Head of caudate nucleus (tissue), 42 donors: ENCODE results near the gene KLHDC9.
A peak's percentile ranks its signal among the peaks of the same experiment; 100 is the strongest.

Source experiments
- DNase-seq, 42 donors: peaks; one replicate each; pipeline versions ENCODE4 v3.0.0 to v3.0.0-alpha.2; 2020 to 2021; ENCODE audit warnings: mixed read lengths in 7 of 42
- intact Hi-C: fragments of 100-400 bp; cut with DNase I; formaldehyde crosslinking; loops from one replicate; pipeline ENCODE4 v1.15.0; 2022

KLHDC9 gene

DNA sequence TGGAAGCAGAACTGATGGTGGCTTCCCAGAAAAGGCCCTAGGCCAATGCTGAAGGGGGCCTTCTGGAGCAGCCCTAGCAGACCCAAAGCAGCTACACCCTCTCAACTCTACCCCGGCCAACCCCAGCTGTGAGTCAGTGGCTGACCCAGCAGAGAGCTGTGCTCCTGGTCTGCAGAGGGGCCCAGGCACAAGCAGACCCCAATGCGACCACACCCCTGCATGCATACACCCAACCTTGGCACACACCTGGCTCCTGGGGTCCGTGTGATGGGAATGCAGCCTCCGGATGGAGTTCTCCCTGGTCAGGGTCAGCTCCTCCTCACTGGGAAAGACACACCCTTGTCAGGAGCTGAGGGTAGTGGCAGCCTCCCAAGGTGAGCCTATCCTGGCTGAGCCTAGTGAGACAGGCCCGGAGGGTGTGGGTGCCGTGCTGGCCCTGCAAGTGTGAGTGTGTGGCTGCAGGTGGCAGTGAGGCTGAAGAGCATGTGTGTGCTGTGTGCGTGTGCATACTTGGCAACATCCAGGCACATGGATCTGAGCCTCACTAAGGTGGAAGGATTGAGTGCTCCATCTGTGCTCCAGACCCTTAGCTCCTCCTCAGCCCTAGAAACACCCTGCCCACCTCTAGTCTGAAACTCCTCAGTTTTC is 24.6 kb upstream of the KLHDC9 start:
- intact Hi-C loops: no loop called here
- DNase-seq: no peak

DNA sequence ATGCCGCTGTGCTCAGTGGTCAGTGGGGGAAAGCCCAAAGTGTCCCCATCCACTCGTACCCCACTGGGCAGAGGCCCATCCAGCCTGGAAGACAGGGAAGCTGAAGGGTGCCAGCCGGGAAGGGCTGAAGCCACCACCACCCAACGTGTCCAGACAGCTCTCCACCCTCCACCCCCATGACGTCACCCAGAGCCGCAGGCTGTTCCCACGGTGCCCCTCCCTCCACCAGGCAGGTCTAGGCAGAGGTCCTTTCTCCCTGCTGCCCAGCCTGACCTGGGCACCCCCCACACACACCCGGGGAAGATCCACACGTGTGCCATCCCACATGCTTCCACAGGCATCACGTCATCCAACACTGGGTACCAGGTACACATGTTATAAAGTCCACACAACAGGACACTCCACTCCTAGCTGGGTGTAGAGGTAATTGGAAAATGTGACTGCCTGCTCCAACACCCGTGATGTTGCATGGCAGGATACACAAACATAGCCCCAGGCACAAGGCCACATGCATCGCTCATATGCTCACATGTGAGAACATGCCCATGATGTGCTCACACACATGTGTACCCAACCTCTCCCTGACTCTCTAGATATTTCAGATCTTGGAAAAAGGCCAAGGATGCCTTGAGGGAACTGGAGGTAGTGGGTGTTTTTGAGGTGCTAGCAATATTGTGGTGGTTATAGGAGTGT is 23.3 kb upstream of the KLHDC9 start:
- no peak for DNase-seq
- intact Hi-C loops: no loop called here

DNA sequence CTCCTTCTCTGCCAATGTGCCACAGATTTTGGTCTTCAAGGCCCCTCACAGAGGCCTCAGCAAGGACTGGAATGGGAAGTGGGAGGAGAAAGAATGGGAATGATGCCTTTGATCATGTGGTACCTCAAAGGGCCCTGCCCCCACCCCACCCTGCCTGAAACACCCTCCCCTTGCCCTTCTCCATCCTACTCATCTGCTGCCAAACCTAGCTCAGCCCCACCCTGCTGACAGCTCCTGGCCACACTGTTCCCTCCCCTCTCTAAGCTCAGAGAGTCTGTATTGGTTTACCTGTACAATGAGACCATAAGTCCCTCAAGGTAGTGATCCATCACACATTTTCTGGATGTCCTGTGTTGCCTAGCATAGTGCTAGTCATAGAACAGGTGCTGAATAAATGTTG is 21.8 kb upstream of the KLHDC9 start:
- intact Hi-C loops: no loop called here
- DNase-seq: no peak

DNA sequence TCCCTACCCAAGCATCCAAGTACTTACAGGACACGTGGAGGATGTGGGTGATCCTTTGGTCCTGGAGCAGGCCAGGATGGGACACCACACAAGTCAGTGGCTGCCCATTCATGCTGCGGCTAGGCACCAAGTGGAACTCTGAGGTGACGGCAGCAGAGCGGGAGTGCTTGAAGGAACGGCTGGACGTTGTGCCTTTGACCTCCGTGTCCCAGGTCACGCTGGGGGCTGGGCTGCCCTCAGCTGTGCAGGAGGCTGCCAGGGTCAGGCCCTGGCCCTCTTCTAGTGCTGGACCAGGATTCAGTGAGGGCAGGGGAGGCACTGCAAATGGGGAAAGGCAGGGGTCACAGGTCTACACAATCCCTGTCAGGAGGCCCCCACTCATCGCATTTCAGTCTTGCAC is 20.7 kb upstream of the KLHDC9 start:
- DNase-seq: no peak
- intact Hi-C loops: no loop called here

DNA sequence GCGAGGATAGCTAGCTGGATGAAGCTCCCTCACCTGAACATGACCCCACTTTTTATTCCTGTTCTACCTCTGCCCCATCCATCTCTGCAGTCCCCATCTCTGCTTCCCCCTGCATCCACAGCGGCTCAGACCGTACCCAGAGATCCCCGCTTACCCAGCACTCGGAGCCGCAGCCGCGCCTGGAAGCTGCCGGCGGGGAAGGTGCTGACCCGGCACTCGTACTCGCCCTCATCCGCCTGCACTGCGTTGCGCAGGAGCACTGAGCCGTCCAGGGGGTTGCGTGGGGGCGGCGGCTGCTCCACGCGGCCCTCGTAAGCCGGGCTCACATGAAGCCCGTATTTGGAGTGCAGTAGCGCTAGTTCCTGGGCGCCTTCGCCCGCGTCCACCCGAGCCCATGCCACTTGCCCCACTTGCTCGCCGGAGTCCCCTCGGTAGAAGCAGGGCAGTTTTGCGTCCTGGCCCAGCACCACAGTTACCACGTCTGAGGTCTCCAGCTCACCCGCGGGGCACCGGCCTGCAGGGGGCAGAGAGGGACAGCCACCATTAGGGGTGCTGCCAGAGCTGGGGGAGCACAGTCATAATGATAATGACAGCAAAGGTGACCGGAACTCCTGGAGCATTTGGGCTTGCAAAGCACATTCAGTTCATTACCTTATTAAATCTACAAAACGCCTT is 18.6 kb upstream of the KLHDC9 start:
- no peak for DNase-seq
- intact Hi-C loops: no loop called here

DNA sequence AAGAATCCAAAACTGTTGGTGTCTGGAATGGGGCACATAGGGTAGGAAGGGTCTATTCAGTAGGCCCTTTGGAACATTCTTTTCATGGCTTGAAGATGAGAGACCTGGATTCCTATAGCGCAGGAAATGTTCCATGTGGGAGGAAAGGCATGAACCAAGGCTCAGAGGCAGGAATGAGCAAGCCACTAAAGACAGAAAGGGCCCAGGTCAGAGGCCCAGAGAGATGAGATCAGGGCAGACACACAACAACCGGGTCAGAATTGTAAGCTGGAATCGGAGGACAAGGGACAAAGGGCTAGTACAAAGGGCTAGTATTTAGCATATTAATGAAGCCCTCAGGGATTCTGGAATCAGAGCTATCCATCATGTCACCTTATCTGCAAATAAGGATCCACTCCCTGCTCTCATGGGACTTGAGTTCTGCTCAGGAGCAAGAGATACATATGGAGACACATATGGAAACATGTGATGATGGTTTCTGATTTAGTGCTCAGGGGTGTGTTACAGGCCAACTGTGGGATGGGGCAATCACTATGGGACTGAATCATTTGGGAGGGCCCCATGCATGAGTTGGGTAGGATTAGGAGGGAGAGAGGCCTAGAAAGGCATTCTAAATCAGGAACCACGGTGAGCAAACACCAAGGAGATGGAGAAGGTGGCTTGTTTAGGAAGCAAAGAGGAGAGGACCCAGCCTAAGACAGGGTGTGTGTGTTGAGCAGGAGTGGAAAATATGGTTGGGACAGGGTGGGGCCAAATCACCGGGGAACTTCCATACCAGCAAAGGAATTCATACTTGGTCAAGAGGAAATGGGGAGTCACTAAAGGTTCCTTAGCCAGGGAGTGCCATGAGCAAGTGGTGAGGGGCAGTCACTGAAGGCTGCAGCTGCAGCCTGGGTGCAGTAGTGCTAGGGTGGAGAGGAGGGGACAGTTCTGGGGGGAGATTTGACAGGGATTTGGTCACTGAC is 17.4 kb upstream of the KLHDC9 start:
- intact Hi-C loops: no loop called here
- DNase-seq: no peak

DNA sequence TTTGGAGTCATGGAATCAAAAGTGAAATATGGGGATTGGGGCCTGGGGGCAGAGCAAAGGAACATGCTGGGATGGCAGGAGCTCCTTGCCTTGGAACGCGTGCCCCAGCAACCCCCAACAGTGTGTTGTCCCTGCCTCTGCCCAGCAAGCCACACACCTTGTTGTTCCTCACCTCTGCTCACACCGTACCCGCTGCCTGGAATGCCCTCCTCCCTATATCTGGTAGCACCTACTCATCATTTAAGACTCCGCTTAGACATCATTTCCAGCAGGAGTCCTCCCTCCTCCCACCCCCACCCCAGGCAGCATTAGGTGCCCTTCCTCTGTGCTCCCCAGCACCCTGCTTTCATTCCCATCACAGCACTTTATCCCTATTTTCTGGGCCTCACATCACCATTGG is 16.6 kb upstream of the KLHDC9 start:
- intact Hi-C loops: no loop called here
- DNase-seq: no peak

DNA sequence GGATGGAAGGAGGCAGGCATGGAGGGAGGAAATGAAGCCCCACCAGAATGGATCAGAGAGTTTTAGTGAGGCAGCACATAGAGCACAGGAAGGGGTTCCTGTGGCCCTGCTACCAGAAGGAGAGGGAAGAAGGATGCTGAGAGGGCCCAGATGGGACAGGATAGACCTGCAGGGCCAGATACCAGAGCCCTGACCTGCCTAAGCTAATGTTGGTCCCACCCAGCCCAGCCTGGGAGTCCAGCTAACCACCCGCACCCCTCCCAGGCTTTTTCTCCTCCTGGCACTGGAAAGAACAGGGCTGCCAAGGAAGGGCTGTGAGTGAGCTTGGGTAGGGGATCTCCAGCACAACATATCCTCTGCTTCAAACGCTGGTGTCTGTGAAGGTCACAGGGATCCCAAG is 15.7 kb upstream of the KLHDC9 start:
- DNase-seq: no peak
- intact Hi-C loops: no loop called here

DNA sequence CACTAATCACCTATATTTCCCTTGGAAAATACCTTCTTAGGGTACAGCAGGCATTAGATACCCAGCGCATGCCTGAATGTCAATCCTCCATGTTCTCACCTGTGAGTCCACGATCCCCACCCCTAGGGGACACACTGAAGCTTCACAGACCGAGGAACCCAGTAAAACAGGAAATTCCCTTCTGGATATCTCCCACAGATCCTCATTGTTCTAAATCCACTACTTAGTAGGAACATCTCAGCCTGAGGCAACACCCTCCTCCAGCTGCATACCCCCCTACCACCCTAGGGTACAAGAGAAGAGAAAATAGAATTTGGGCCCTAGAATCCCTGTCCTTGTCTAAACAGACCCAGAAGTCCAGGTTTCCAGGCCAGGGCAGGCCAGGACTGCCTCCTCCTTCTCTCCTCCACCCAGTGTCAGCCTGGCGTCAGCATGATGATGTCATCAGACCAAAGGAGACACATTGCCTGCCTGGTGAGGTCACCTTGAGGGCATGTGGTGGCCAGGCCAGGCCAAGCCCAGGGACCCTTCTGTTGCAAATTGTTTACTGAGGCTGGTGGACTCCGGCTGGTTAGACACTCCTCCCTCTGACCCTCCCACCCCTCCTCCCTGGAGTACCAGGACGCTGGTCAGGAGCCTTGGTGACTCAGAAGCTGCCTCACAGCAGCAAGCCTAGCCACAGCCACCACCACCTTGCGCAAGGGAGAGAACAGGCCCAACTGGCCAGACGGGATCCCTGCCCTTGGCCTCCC is 15.0 kb upstream of the KLHDC9 start:
- intact Hi-C loops: no loop called here
- peak in 1 of 42 donors; percentile 23 for DNase-seq

DNA sequence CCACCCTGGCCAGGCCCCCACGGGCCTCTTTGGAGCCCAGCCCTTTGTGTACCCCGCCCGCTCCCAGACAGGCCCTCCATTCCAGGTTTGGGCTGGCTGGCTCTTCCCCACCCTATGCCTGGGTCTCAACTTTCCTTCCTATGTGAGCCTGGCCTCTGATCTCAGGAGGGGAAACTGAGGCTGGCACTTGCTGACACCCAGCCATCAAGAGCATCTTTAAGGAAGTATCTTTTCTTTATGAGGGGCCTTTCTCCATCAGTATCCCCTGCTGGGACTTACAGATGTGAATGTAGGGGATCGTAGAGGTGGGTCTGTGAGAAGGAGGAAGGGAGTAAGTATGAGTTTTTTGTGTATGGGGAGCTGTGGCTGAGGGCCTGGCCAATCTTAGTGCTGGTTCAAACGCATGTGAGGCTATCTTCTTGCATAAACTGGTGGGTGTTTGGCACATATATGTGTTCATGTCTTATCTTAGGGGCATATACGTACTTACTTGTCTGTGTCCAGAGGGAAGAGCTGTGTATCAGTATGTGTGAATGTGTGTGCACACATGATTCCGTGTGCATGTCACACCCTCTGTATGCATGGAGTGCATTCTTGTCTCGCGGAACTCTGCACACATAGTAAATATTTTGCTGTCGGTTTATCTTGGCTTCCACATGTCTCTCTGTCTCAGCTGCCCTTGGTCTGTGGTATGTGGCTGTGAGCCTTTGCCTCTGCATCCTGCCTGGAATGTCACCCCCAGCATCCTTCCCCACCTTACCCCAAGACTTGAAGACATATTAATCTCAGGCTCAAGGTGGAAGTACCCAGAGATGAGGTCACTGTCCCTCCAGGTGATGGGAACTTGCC is 14.2 kb upstream of the KLHDC9 start:
- intact Hi-C loops: no loop called here
- DNase-seq: no peak

DNA sequence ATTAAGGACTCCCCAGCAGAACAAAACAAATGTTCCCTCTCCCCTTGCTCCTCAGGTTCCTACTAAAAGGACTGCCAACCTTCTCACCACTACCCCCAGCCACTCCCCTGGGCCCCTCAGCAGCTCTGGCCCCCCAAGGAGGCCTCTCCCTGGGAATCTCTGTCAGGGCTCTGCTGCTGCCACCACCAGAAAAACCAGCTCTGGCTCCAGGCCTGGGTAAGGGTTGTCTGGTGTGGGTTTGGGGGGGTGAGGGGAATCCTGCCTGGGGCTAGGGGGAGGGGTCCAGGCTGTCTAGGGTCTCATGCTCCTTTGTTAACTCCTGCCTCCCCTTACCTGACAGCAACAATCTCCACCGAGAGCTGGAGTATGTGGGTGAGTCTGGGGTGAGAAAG is 13.6 kb upstream of the KLHDC9 start:
- intact Hi-C loops: no loop called here
- DNase-seq: no peak

DNA sequence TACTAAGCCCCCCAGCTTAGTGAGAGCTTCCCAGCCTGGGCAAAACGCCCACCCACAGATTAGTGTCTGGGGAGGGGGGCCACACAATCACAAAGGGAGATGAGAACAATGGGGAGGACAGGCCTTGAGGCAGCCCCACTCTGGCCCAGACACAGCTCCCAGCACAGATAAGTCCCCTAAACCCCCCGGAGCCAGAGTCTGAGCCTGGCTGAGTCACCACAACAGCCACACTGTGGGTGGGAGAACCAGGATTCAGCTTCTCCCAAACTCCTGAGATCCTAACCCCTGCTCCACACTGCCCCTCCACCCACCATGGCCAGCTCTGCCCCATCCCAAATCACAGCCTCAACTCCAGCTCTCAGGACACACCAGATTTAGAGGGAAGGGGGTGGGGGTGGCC is 13.0 kb upstream of the KLHDC9 start:
- intact Hi-C loops: no loop called here
- DNase-seq: no peak

DNA sequence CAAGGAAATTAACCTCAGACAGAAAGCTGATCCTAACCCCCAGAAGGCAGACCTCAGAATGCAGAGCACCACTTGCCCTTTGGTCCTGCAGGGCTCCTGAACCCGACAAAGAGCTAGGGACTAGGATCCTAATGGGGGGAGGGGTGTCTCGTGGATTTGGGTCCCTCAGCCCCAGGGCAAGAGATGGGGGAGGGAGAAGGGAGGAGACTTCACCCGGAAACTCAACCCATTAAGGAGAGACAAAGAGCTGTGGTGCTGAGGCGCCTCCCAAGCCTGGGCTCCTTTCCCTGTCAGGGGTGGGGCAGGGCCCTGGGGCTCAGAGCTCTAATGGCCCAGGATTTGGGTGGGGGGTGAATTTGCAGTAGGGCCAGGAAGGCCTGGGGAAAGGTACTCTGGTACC is 11.7 kb upstream of the KLHDC9 start:
- no peak for DNase-seq
- intact Hi-C loops: no loop called here

DNA sequence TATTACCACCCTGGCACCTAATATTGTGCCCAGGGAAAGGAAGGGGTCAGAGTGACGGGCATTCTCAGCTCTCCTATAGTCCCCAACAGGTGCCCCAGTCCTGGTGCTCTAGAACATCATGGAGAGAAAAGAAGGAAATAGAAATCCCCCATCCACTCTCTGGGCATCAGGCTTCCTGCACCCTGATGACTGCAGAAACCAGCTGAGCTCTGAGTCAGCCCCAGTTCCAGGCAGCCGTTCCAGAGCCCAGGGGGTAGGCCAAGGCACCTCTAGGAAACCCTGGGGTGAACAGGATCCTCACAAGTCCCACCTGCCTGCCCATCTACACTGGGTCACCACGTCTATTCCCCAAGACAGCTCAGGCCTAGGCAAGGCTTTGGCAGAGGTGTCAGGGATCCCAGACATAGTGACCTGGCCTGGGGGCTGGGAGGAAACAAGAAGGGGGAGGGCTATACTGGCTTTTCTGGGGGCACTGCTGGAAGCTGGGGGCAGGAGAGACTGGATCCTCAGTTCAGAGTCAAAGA is 9.5 kb upstream of the KLHDC9 start:
- intact Hi-C loops: no loop called here
- DNase-seq: no peak

DNA sequence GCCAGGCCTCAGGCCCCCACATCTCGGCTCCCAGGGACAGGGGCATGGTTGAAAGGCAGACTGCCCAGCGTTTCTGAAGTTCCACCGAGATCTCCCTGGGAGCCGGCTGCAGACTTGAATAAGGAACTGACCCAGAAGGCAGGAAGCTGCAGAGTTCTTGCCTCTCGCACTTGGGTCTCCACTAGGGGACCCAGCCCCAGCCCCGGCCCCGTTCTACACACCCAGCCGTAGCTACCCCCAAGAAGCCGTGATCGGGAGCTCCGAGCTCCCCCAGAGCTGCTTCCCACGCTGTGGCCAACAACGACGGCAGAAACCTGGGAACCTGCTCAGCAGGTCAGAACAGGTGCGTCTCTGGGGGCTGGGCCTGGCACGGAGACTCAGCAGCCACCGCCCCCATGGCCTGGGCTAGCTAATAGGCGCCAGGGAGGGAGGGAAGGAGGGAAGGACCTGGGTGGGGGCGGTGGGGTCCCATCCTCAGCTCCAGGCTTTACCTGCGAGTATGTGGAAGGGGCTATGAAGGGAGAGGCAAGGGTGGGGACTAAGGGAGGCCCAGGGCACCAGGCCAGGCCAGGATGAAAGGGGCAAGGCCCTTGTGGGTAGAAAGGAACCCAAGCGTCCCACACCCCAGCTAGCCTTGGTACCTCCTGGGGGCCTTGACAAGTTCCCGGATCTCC is 8.8 kb upstream of the KLHDC9 start, which contains the start of gene NECTIN4:
TSS of gene NECTIN4 (minus strand) at position 308 of the 674 bp plus-strand sequence. CDS start at position 46, 262 bp downstream.
- intact Hi-C loops: no loop called here
- no peak for DNase-seq

DNA sequence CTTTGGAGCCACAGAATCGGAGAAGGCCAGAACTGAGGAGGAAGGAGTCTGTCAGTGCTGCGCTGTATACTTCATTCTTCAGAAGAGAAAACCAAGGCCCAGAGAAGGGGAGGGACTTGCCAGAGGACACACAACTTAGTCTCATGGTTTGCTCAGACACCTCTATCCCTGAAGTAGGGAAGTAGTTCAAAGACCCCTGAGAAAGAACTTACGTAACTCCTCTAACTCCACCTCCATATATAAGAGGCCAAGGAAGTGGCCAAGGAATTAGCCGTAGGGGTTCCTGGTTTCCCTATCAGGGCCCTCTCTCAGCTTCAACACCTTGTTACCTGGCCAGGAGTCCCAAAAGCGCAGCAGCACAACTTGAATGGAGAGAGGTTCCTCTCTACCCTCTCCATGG is 8.2 kb upstream of the KLHDC9 start:
- no peak for DNase-seq
- intact Hi-C loops: no loop called here

DNA sequence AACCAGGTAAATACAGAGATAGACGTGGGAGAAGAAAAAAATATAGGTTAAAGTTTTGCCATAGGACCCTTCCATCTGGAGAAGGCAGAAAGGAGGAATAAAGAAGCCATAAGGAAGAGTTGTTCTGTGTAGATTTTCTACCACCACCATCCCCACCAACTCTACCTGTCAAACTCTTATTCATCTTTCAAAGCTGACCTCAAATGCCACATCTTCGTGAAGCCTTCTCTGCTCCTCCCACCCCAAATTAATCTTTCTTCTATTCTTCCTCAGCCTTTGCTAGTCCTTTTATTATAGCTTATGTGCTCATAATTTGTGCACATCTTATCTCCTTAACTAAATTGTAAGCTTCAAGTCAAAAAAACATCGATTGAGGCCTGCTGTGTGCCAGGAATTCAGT is 7.5 kb upstream of the KLHDC9 start:
- intact Hi-C loops: no loop called here
- DNase-seq: no peak
